HCT116 (cell line): Measurements from ENCODE around the gene UBE2N. TPM values are rescaled to one million over a fixed set of nuclear protein-coding genes. Genes with fewer than 3 reads are reported as not detected.

Experiments used
- CEBPB ChIP-seq: IDR thresholded peaks from 2 replicates; pipeline ENCODE4 v1.6.1; 2012; ENCODE audit warnings: low read depth
- EGR1 ChIP-seq: IDR thresholded peaks from 2 replicates; pipeline ENCODE4 v1.6.1; 2012; ENCODE audit warnings: low read depth
- EZH2phosphoT487 ChIP-seq: fragments of 200-600 bp; IDR thresholded peaks from 2 replicates; pipeline ENCODE4 v1.6.1; 2018; ENCODE audit warnings: antibody characterized with exemption, borderline replicate concordance
- FOSL1 ChIP-seq: IDR thresholded peaks from 2 replicates; pipeline ENCODE4 v1.6.1; 2012; ENCODE audit warnings: low read depth
- MAX ChIP-seq: IDR thresholded peaks from 2 replicates; pipeline ENCODE4 v1.6.1; 2012
- POLR2AphosphoS5 ChIP-seq: IDR thresholded peaks from 2 replicates; pipeline ENCODE4 v1.6.1; 2011; ENCODE audit warnings: mild to moderate bottlenecking, low read depth, low read length, moderate library complexity
- RAD21 ChIP-seq: IDR thresholded peaks from 2 replicates; pipeline ENCODE4 v1.6.1; 2012; ENCODE audit warnings: low read depth, mild to moderate bottlenecking
- REST ChIP-seq: IDR thresholded peaks from 2 replicates; pipeline ENCODE4 v1.6.1; 2012; ENCODE audit warnings: low read depth
- ZBTB33 ChIP-seq: IDR thresholded peaks from 2 replicates; pipeline ENCODE4 v1.6.1; 2011; ENCODE audit warnings: mild to moderate bottlenecking, low read length, moderate library complexity; ENCODE audit not compliant: insufficient replicate concordance; ENCODE audit errors: extremely low read depth
- ZNF274 ChIP-seq: fragments of 200-500 bp; sonication (Bioruptor generic); IDR thresholded peaks from 2 replicates; pipeline ENCODE4 v1.6.1; 2014; ENCODE audit warnings: mild to moderate bottlenecking, low read depth, low read length, inconsistent platforms
- total RNA-seq: library from RNA; stranded (reverse); gene quantifications from one replicate; pipeline ENCODE4 v1.2.1, GENCODE V29; 2021; ENCODE audit not compliant: unreplicated experiment
- TF ChIP-seq, protein P1 (sequence below), 3 experiments: fragments of 200-600 bp in 1 of 3; sonication (generic) in 1 of 3; IDR thresholded peaks in 2 of 3; conservative IDR thresholded peaks in 1 of 3; 2 replicates each; pipeline ENCODE4 v1.5.1; 2012 to 2017; ENCODE audit warnings: low read depth in 2 of 3, low read length in 2 of 3, antibody characterized with exemption in 1 of 3, borderline replicate concordance in 1 of 3, control low read depth in 1 of 3, mild to moderate bottlenecking in 1 of 3, mixed read lengths in 1 of 3, mixed run types in 1 of 3, moderate library complexity in 1 of 3; ENCODE audit not compliant: insufficient read depth in 1 of 3

UBE2N gene
- total RNA-seq, 1 experiment from 2014 or later = 140 TPM

GRCh38 chr12:93377252-93378195, 64.2 kb downstream of the UBE2N start, which contains the start of gene NUDT4 (continued):
- TF ChIP-seq, protein P1, sequence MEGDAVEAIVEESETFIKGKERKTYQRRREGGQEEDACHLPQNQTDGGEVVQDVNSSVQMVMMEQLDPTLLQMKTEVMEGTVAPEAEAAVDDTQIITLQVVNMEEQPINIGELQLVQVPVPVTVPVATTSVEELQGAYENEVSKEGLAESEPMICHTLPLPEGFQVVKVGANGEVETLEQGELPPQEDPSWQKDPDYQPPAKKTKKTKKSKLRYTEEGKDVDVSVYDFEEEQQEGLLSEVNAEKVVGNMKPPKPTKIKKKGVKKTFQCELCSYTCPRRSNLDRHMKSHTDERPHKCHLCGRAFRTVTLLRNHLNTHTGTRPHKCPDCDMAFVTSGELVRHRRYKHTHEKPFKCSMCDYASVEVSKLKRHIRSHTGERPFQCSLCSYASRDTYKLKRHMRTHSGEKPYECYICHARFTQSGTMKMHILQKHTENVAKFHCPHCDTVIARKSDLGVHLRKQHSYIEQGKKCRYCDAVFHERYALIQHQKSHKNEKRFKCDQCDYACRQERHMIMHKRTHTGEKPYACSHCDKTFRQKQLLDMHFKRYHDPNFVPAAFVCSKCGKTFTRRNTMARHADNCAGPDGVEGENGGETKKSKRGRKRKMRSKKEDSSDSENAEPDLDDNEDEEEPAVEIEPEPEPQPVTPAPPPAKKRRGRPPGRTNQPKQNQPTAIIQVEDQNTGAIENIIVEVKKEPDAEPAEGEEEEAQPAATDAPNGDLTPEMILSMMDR (IDR thresholded peaks at IDR 0.05 in 2 of 3, conservative IDR thresholded peaks at IDR 0.05 in 1 of 3; ENCODE audit: borderline replicate concordance in 1 of 3, insufficient read depth in 1 of 3, low read depth in 2 of 3, low read length in 2 of 3) = no peak
- TF ChIP-seq EGR1 (peak; percentile 76), MAX (peak; percentile 83), POLR2AphosphoS5 (peak; percentile 85), REST (no peak), RAD21 (no peak), ZNF274 (no peak), ZBTB33 (no peak), FOSL1 (no peak), CEBPB (no peak), EZH2phosphoT487 (no peak)
